ENCODE results near the gene PRLR. TPM values are rescaled to one million over a fixed set of nuclear protein-coding genes. Genes with fewer than 3 reads are reported as not detected.

PRLR gene
- polyA plus RNA-seq, 1 donor from 2014 or later = 0.50 TPM

DNA sequence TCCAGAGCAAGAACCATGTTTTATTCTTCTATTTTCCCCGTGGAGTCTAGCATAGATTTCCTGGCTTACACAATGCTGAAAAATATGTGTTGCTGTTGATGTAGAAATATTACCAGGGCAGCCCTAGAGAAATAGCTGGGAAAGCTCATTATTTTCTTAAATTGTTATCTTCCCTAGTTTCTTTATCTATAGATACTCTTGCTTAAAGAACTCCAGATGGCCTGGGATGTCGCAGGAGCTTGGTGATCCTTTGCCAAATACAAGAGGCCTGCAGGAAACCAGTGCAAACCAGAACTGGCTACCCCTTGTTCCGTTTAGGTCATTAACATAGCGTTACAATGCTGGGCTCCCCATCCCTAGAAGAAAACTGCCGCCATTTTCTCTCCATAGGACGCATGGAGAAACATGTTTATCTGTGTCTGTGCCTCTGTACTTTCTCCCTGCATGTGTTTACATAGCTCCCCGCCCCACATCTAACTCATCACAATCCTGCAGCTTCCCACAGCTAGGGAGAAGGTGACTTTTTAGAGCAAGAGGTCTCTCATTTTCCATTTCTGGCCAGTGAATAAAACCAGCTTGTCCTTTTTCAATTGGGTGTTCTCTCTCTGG, 6.4 kb downstream of the PRLR start:
- H3K9me2 ChIP-seq (ENCODE audit: insufficient read depth, low read length) = no peaks in the 10 kb centered on the region
- H3K9ac ChIP-seq (ENCODE audit: low read length) = no peak overlapping the region
- no peaks in the 10 kb centered on the region for H3K9me3 ChIP-seq (ENCODE audit: low read length)
- H3K4me3 ChIP-seq (ENCODE audit: low read length) = no peak overlapping the region
- no peaks in the 10 kb centered on the region for H4K20me1 ChIP-seq (ENCODE audit: insufficient read depth)
- no peak overlapping the region for H3K4me2 ChIP-seq (ENCODE audit: low read length)
- H3K27ac ChIP-seq (ENCODE audit: low read length) = no peak overlapping the region
- H2AFZ ChIP-seq (ENCODE audit: low read depth, low read length) = no peak overlapping the region
- H3K27me3 ChIP-seq (ENCODE audit: insufficient read depth, low read depth, low read length) = peaks cover 10% of the 10 kb centered on the region
- H3K36me3 ChIP-seq (ENCODE audit: insufficient read depth, low read length) = no peaks in the 10 kb centered on the region
- H3F3A ChIP-seq (ENCODE audit: insufficient read depth, low read length, poor library complexity, severe bottlenecking) = no peaks in the 10 kb centered on the region
- TF ChIP-seq RAD21 (conservative IDR thresholded peaks at IDR 0.05) (no peak), TAF1 (IDR thresholded peaks at IDR 0.05; ENCODE audit: low read depth) (no peak), POLR2AphosphoS5 (IDR thresholded peaks at IDR 0.05) (no peak), SMC3 (conservative IDR thresholded peaks at IDR 0.05; ENCODE audit: poor library complexity) (no peak), MXI1 (conservative IDR thresholded peaks at IDR 0.05; ENCODE audit: poor library complexity, severe bottlenecking) (no peak), EP300 (conservative IDR thresholded peaks at IDR 0.05; ENCODE audit: poor library complexity, severe bottlenecking) (no peak), EZH2 (IDR thresholded peaks at IDR 0.05; ENCODE audit: borderline replicate concordance, insufficient read depth, low read length, poor library complexity, severe bottlenecking) (no peak)
- TF ChIP-seq, protein P1, sequence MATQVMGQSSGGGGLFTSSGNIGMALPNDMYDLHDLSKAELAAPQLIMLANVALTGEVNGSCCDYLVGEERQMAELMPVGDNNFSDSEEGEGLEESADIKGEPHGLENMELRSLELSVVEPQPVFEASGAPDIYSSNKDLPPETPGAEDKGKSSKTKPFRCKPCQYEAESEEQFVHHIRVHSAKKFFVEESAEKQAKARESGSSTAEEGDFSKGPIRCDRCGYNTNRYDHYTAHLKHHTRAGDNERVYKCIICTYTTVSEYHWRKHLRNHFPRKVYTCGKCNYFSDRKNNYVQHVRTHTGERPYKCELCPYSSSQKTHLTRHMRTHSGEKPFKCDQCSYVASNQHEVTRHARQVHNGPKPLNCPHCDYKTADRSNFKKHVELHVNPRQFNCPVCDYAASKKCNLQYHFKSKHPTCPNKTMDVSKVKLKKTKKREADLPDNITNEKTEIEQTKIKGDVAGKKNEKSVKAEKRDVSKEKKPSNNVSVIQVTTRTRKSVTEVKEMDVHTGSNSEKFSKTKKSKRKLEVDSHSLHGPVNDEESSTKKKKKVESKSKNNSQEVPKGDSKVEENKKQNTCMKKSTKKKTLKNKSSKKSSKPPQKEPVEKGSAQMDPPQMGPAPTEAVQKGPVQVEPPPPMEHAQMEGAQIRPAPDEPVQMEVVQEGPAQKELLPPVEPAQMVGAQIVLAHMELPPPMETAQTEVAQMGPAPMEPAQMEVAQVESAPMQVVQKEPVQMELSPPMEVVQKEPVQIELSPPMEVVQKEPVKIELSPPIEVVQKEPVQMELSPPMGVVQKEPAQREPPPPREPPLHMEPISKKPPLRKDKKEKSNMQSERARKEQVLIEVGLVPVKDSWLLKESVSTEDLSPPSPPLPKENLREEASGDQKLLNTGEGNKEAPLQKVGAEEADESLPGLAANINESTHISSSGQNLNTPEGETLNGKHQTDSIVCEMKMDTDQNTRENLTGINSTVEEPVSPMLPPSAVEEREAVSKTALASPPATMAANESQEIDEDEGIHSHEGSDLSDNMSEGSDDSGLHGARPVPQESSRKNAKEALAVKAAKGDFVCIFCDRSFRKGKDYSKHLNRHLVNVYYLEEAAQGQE (IDR thresholded peaks at IDR 0.05; ENCODE audit: borderline replicate concordance) = no peak
- TF ChIP-seq, protein P2, sequence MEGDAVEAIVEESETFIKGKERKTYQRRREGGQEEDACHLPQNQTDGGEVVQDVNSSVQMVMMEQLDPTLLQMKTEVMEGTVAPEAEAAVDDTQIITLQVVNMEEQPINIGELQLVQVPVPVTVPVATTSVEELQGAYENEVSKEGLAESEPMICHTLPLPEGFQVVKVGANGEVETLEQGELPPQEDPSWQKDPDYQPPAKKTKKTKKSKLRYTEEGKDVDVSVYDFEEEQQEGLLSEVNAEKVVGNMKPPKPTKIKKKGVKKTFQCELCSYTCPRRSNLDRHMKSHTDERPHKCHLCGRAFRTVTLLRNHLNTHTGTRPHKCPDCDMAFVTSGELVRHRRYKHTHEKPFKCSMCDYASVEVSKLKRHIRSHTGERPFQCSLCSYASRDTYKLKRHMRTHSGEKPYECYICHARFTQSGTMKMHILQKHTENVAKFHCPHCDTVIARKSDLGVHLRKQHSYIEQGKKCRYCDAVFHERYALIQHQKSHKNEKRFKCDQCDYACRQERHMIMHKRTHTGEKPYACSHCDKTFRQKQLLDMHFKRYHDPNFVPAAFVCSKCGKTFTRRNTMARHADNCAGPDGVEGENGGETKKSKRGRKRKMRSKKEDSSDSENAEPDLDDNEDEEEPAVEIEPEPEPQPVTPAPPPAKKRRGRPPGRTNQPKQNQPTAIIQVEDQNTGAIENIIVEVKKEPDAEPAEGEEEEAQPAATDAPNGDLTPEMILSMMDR (IDR thresholded peaks at IDR 0.05; ENCODE audit: poor library complexity, severe bottlenecking) = no peak
- H3K79me2 ChIP-seq (replicated peaks; ENCODE audit: insufficient read depth, low read length) = no peaks in the 10 kb centered on the region

DNA sequence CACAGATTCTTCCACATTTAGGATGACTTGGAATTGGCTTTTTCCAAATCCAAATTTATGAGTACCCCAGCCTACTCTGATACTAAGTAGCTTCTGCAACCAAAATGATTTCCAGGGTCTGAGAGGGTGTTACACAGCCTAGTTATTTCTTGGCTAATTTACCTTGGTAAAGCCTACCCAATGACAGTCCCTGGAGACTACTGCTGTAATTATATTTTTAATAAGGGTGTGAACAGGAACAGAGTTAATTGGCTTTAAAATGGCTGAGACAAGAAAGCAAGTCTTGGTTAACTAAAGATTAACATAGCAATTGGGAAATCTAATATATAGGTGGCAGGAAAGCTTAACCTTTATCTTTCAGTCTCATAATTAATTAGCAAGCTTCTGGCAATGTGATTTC, 9.3 kb downstream of the PRLR start:
- Histone ChIP-seq H3K36me3 (ENCODE audit: insufficient read depth, low read length) (no peaks in the 10 kb centered on the region), H3K9ac (ENCODE audit: low read length) (no peak overlapping the region)
- no peak for TF ChIP-seq POLR2AphosphoS5 (IDR thresholded peaks at IDR 0.05)
- TF ChIP-seq RAD21 (conservative IDR thresholded peaks at IDR 0.05) = no peak
- no peak for TF ChIP-seq EP300 (conservative IDR thresholded peaks at IDR 0.05; ENCODE audit: poor library complexity, severe bottlenecking)
- no peak for TF ChIP-seq MXI1 (conservative IDR thresholded peaks at IDR 0.05; ENCODE audit: poor library complexity, severe bottlenecking)
- TF ChIP-seq, protein P2 (IDR thresholded peaks at IDR 0.05; ENCODE audit: poor library complexity, severe bottlenecking) = no peak
- no peak for TF ChIP-seq TAF1 (IDR thresholded peaks at IDR 0.05; ENCODE audit: low read depth)

More for the DNA sequence above, 9.3 kb downstream of the PRLR start:
- H3F3A ChIP-seq (ENCODE audit: insufficient read depth, low read length, poor library complexity, severe bottlenecking) = no peaks in the 10 kb centered on the region
- H3K9me3 ChIP-seq (ENCODE audit: low read length) = no peaks in the 10 kb centered on the region
- no peaks in the 10 kb centered on the region for H3K27me3 ChIP-seq (ENCODE audit: insufficient read depth, low read depth, low read length)
- no peaks in the 10 kb centered on the region for H3K79me2 ChIP-seq (replicated peaks; ENCODE audit: insufficient read depth, low read length)
- H3K27ac ChIP-seq (ENCODE audit: low read length) = no peak overlapping the region
- no peaks in the 10 kb centered on the region for H3K9me2 ChIP-seq (ENCODE audit: insufficient read depth, low read length)
- no peak overlapping the region for H3K4me2 ChIP-seq (ENCODE audit: low read length)
- no peak overlapping the region for H3K4me3 ChIP-seq (ENCODE audit: low read length)
- H2AFZ ChIP-seq (ENCODE audit: low read depth, low read length) = no peak overlapping the region
- H4K20me1 ChIP-seq (ENCODE audit: insufficient read depth) = no peaks in the 10 kb centered on the region

Measured in neural cell (in vitro differentiated cells).